Left renal pelvis (tissue), 4 donors: ENCODE results near the gene SPIN2B. TPM values are rescaled to one million over a fixed set of nuclear protein-coding genes. Genes with fewer than 3 reads are reported as not detected.

ENCODE experiments used
- DNase-seq, 4 donors: peaks; one replicate each; pipeline ENCODE4 v3.0.0-alpha.2; 2013; ENCODE audit warnings: low read depth in 4 of 4, low spot score in 3 of 4
- polyA plus RNA-seq, 4 donors: library from polyadenylated mRNA; unstranded; fragments of 120-200 nt; gene quantifications; one replicate each; pipeline ENCODE4 v1.2.1, GENCODE V29; 2013; ENCODE audit not compliant: insufficient read length in 4 of 4

The SPIN2B gene
- polyA plus RNA-seq, 4 donors: 15.9 to 21.1 (median 19.7) TPM

DNA sequence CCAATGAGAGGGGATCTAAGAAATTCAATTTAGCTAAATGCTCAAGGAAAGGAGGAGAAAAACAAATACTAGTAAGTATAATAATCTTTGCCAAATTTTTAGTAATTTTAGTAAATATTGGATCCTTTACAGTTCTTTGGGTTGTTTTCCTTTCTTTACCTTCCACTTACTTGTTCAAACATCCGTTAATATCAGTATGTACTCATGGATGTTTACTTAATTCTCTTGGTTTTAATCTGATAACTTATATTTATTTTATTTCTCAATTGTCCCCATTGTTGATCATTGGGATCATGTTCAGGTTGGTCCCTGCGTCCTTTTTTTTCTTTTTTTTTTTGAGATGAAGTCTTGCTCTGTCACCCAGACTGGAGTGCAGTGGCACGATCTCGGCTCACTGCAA lies 46.9 kb downstream of the SPIN2B start:
- no peak for DNase-seq

DNA sequence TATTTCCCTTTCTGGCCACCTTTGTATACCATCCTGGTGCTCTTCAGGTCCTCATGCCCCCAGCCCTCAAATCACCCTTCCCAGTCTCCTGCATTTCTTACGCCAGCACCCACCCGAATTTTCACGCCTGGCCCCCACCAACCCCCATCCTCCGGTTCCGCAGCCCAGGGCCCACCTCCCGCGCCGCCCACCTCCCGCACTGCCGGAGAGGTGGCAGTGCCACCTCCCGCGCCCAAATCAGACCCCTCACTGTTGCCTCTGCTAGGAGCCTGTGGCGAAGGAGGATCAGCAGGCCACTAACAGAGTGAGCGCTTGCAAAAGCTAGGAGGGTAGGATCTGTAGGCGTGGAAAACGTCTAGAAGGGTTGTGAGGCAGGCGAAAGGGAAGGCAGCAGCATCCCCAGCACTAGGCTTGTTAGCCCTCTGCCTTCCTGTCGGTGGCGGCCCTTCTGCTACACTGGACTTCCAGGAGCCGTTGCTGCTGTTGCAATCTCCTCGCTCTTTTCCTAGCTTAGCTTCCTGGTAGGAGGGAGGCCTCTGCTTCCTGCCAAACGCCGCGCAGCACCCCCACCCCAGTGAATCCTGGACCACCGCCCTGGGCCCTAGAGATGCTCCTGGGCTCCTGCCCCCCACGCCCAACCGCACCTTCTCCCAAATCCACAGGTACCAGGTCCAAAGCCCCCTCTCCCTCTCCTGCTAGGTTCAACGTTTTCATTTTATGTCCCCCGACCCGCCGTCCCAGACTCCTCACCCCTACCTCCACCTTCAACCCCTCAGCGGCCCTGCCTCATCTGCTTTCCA lies 51.0 kb downstream of the SPIN2B start:
- DNase-seq: no peak

Other genes with a start within 250 kb of the SPIN2B start
- 10 to 100 TPM; 19.0 to 26.2 (median 24.4) TPM for gene SPIN3, start 126.0 kb downstream of the SPIN2B start, polyA plus RNA-seq
- gene SPIN2A, start 15.8 kb upstream of the SPIN2B start, polyA plus RNA-seq: 1 to 10 TPM; 3.7 to 9.3 (median 4.5) TPM
- gene FAAH2, start 165.2 kb upstream of the SPIN2B start, polyA plus RNA-seq: 10 to 100 TPM in 2 of 4 donors, 1 to 10 TPM in 2; 1.3 to 13.8 (median 10.6) TPM